A673 (cell line): Measurements from ENCODE around the gene STX3. TPM values are rescaled to one million over a fixed set of nuclear protein-coding genes. Genes with fewer than 3 reads are reported as not detected.

Experiments
- BruUV-seq: library from RNA; stranded (reverse); fragments of 400-500 nt; replicated peaks from 2 replicates; lab custom pipeline; 2021; lab: Mats Ljungman, UMichigan
- CTCF ChIA-PET: fragments of 300-600 bp; sonication (Branson Sonifier 250); formaldehyde crosslinking; loops from one replicate; lab custom pipeline; 2022; ENCODE audit warnings: antibody characterized with exemption; lab: Charles Lee
- POLR2A ChIA-PET: fragments of 300-600 bp; sonication (Branson Sonifier 250); formaldehyde crosslinking; loops from one replicate; lab custom pipeline; 2022; ENCODE audit warnings: antibody characterized with exemption; ENCODE audit not compliant: low non-redundant PET; lab: Charles Lee
- DNase-seq: peaks from one replicate; pipeline ENCODE4 v3.0.0-alpha.2; 2015; ENCODE audit warnings: low spot score
- H3K27ac ChIP-seq: fragments of 200-600 bp; sonication (generic); 2 replicates; pipeline ENCODE4 v1.5.1; 2016; ENCODE audit warnings: mixed run types, low read depth, mild to moderate bottlenecking, mixed read lengths, antibody characterized with exemption, low read length; ENCODE audit not compliant: poor library complexity, severe bottlenecking
- H3K27me3 ChIP-seq: fragments of 200-600 bp; sonication (generic); replicated peaks from 2 replicates; pipeline ENCODE4 v1.6.1; 2017; ENCODE audit warnings: mixed run types, low read depth, mild to moderate bottlenecking, mixed read lengths, antibody characterized with exemption, low read length; ENCODE audit not compliant: insufficient read depth, poor library complexity
- H3K36me3 ChIP-seq: fragments of 200-600 bp; sonication (generic); 2 replicates; pipeline ENCODE4 v1.6.1; 2016; ENCODE audit warnings: mixed run types, mild to moderate bottlenecking, mixed read lengths, antibody characterized with exemption, low read length; ENCODE audit not compliant: insufficient read depth, poor library complexity, severe bottlenecking
- H3K4me1 ChIP-seq: fragments of 200-600 bp; sonication (generic); 2 replicates; pipeline ENCODE4 v1.6.1; 2017; ENCODE audit warnings: mixed run types, mild to moderate bottlenecking, mixed read lengths, antibody characterized with exemption, low read length; ENCODE audit not compliant: insufficient read depth, poor library complexity, severe bottlenecking
- H3K4me3 ChIP-seq: fragments of 200-600 bp; sonication (generic); 2 replicates; pipeline ENCODE4 v1.5.1; 2016; ENCODE audit warnings: low read depth, mixed run types, mild to moderate bottlenecking, mixed read lengths, low read length; ENCODE audit not compliant: poor library complexity, severe bottlenecking
- H3K9me3 ChIP-seq: fragments of 200-600 bp; sonication (generic); 2 replicates; pipeline ENCODE4 v1.6.1; 2016; ENCODE audit warnings: mixed run types, low read depth, mild to moderate bottlenecking, mixed read lengths, antibody characterized with exemption, low read length; ENCODE audit not compliant: poor library complexity, severe bottlenecking
- CTCF ChIP-seq: fragments of 300-800, 200-600 bp; sonication (generic); conservative IDR thresholded peaks from 2 replicates; pipeline ENCODE4 v1.5.1; 2017; ENCODE audit warnings: low read depth, mild to moderate bottlenecking, antibody characterized with exemption, low read length, moderate library complexity, mixed read lengths
- EZH2 ChIP-seq: fragments of 200-600 bp; sonication (generic); IDR thresholded peaks from 2 replicates; pipeline ENCODE4 v1.6.1; 2017; ENCODE audit warnings: borderline replicate concordance, low read depth, mild to moderate bottlenecking, mixed read lengths, antibody characterized with exemption, low read length; ENCODE audit not compliant: poor library complexity, severe bottlenecking
- intact Hi-C: fragments of 100-400 bp; cut with micrococcal nuclease; formaldehyde crosslinking; loops from one replicate; pipeline ENCODE4 v1.10.0; 2022; ENCODE audit not compliant: unreplicated experiment
- total RNA-seq: library from RNA; stranded (reverse); gene quantifications from 2 replicates; pipeline ENCODE4 v1.2.3, GENCODE V29; 2021

STX3 gene
- total RNA-seq, 1 experiment from 2014 or later: 16.0 TPM

GRCh38 chr11:59841514-59841913 lies 86.3 kb downstream of the STX3 start:
- POLR2A ChIA-PET: no interaction called here

GRCh38 chr11:59842316-59842715 lies 87.1 kb downstream of the STX3 start:
- CTCF ChIA-PET: no interaction called here
- Histone ChIP-seq H3K4me1 (no peaks in the 10 kb centered on the region), H3K36me3 (no peaks in the 10 kb centered on the region), H3K27ac (no peak overlapping the region), H3K9me3 (no peaks in the 10 kb centered on the region), H3K4me3 (no peak overlapping the region), H3K27me3 (peaks cover 11% of the 10 kb centered on the region)
- POLR2A ChIA-PET: interaction anchor here (0.6 kb wide), 1 partner anchor 21 kb away, joined by 3 read pairs; no protein-coding TSS in a partner anchor
- no peak for DNase-seq
- no TSS peak for BruUV-seq
- intact Hi-C loops: no loop called here
- TF ChIP-seq CTCF (no peak), EZH2 (no peak)

More at GRCh38 chr11:59841514-59841913, 86.3 kb downstream of the STX3 start:
- no TSS peak for BruUV-seq
- no peaks in the 10 kb centered on the region for H3K36me3 ChIP-seq
- TF ChIP-seq CTCF: no peak
- TF ChIP-seq EZH2: no peak
- no peak for DNase-seq
- no peaks in the 10 kb centered on the region for H3K9me3 ChIP-seq
- no peak overlapping the region for H3K27ac ChIP-seq
- peaks cover 16% of the 10 kb centered on the region for H3K27me3 ChIP-seq
- intact Hi-C loops: no loop called here
- CTCF ChIA-PET: no interaction called here
- H3K4me3 ChIP-seq: no peak overlapping the region
- no peaks in the 10 kb centered on the region for H3K4me1 ChIP-seq

GRCh38 chr11:59845399-59845798 lies 90.2 kb downstream of the STX3 start, which contains the start of gene CBLIF:
CBLIF (minus strand) TSS chr11:59845499; CDS start chr11:59845453, 46 bp downstream.
- BruUV-seq: no TSS peak
- no peak within 1 kb of the TSS for H3K27ac ChIP-seq
- no peak within 1 kb of the TSS for H3K4me3 ChIP-seq
- no peaks in the 10 kb centered on the region for H3K9me3 ChIP-seq
- ChIA-PET POLR2A (no interaction called here), CTCF (no interaction called here)
- H3K27me3 ChIP-seq: no peaks in the 10 kb centered on the region
- no peak for TF ChIP-seq EZH2
- no peak for TF ChIP-seq CTCF
- no peak for DNase-seq
- intact Hi-C loops: no loop called here
- no peaks in the 10 kb centered on the region for H3K4me1 ChIP-seq
- H3K36me3 ChIP-seq: no peaks in the 10 kb centered on the region
